HG03469 (cell line): ENCODE data around the gene KRT28.
"Not testable (repeated sequence)": the region's sequence is repeated elsewhere in the genome, so short reads cannot be mapped to it uniquely, and the experiment has no call there.

Source experiments
- ATAC-seq: cut with Tn5 transposase; IDR thresholded peaks from one replicate; pipeline ENCODE4 v1.9.1; 2021; ENCODE audit warnings: mild to moderate bottlenecking, moderate library complexity, moderate number of reproducible peaks; ENCODE audit not compliant: unreplicated experiment

The KRT28 gene

GRCh38 chr17:40818733-40819527 lies 19.2 kb upstream of the KRT28 start:
- no peak for ATAC-seq

GRCh38 chr17:40818343-40818732 lies 18.6 kb upstream of the KRT28 start:
- no peak for ATAC-seq

GRCh38 chr17:40817103-40817682 lies 17.4 kb upstream of the KRT28 start:
- ATAC-seq: no peak

- no peak for ATAC-seq
Observed at GRCh38 chr17:40816569-40816968, 16.8 kb upstream of the KRT28 start.

GRCh38 chr17:40815381-40815780 lies 15.6 kb upstream of the KRT28 start:
- no peak for ATAC-seq

- ATAC-seq: not testable (repeated sequence)
Observed at GRCh38 chr17:40814657-40815056, 14.9 kb upstream of the KRT28 start.

- ATAC-seq: no peak
Observed at GRCh38 chr17:40813804-40814203, 14.0 kb upstream of the KRT28 start.

- ATAC-seq: no peak
Observed at GRCh38 chr17:40812639-40813038, 12.9 kb upstream of the KRT28 start.

- ATAC-seq: no peak
Observed at GRCh38 chr17:40810494-40810893, 10.7 kb upstream of the KRT28 start.

GRCh38 chr17:40809721-40810421 lies 10.1 kb upstream of the KRT28 start:
- ATAC-seq: no peak

GRCh38 chr17:40806131-40806530 lies 6.4 kb upstream of the KRT28 start:
- no peak for ATAC-seq

GRCh38 chr17:40803617-40804082 lies 3.9 kb upstream of the KRT28 start:
- no peak for ATAC-seq

- no peak for ATAC-seq
Observed at GRCh38 chr17:40801157-40801556, 1.4 kb upstream of the KRT28 start.

GRCh38 chr17:40800381-40800780 lies 622 bp upstream of the KRT28 start:
- ATAC-seq: no peak

GRCh38 chr17:40796846-40797245 lies 2.9 kb downstream of the KRT28 start:
- ATAC-seq: no peak

- no peak for ATAC-seq
Observed at GRCh38 chr17:40795019-40795667, 4.6 kb downstream of the KRT28 start.

- no peak for ATAC-seq
Observed at GRCh38 chr17:40794466-40794865, 5.3 kb downstream of the KRT28 start.

- no peak for ATAC-seq
Observed at GRCh38 chr17:40793832-40794231, 5.9 kb downstream of the KRT28 start.

- ATAC-seq: no peak
Observed at GRCh38 chr17:40791787-40792436, 7.8 kb downstream of the KRT28 start.

- no peak for ATAC-seq
Observed at GRCh38 chr17:40791111-40791510, 8.6 kb downstream of the KRT28 start.

GRCh38 chr17:40782450-40782849 lies 17.3 kb downstream of the KRT28 start, which contains the start of gene KRT27:
Gene KRT27, minus strand, starts transcription at chr17:40782550. Its CDS starts 57 bp downstream, at chr17:40782493.
- no peak for ATAC-seq
